ENCODE data around the gene PPP1R12B. TPM values are rescaled to one million over a fixed set of nuclear protein-coding genes. Genes with fewer than 3 reads are reported as not detected.
"Not testable (repeated sequence)": the region's sequence is repeated elsewhere in the genome, so short reads cannot be mapped to it uniquely, and the experiment has no call there.

Gene PPP1R12B
- total RNA-seq, 1 donor from 2014 or later, result 61.6 TPM

DNA sequence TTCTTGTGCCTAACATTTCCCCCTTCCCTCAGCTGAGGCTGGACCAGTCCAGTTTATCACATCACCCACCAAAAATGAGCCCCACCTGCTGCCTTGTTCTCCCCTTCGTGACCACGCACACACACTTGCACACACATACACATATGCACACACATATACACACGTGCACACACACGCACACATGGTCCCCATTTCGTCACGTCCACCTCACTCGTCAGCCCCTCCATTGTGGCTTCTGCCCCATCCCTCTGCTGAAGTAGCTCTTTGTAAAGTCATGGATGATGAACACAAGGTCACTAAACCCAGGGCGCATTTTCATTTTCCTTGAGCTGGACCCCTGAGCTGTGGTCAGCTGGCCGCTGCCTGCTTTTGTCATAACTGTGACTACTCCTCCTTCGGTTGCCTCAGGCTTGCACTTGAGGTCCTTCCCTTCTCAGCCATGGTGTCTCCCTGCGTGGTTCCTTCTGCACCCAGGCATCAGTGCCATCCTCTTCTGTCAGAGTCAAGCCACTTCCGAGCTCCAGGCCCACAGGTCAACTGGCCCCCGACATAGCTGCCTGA is 267.9 kb downstream of the PPP1R12B start:
- Mint-ChIP-seq H3K27ac (peak overlapping the region; percentile 87), H3K4me1 (peaks cover 34% of the 10 kb centered on the region), H3K4me3 (no peak overlapping the region), H3K27me3 (ENCODE audit: low read depth) (no peaks in the 10 kb centered on the region), H3K36me3 (no peaks in the 10 kb centered on the region), H3K9me3 (no peaks in the 10 kb centered on the region)
- TF ChIP-seq, protein P1, sequence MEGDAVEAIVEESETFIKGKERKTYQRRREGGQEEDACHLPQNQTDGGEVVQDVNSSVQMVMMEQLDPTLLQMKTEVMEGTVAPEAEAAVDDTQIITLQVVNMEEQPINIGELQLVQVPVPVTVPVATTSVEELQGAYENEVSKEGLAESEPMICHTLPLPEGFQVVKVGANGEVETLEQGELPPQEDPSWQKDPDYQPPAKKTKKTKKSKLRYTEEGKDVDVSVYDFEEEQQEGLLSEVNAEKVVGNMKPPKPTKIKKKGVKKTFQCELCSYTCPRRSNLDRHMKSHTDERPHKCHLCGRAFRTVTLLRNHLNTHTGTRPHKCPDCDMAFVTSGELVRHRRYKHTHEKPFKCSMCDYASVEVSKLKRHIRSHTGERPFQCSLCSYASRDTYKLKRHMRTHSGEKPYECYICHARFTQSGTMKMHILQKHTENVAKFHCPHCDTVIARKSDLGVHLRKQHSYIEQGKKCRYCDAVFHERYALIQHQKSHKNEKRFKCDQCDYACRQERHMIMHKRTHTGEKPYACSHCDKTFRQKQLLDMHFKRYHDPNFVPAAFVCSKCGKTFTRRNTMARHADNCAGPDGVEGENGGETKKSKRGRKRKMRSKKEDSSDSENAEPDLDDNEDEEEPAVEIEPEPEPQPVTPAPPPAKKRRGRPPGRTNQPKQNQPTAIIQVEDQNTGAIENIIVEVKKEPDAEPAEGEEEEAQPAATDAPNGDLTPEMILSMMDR (IDR thresholded peaks at IDR 0.05; ENCODE audit: unreplicated experiment), result no peak
- no peak for DNase-seq (ENCODE audit: low spot score in 2 of 2, unreplicated experiment in 2 of 2)

DNA sequence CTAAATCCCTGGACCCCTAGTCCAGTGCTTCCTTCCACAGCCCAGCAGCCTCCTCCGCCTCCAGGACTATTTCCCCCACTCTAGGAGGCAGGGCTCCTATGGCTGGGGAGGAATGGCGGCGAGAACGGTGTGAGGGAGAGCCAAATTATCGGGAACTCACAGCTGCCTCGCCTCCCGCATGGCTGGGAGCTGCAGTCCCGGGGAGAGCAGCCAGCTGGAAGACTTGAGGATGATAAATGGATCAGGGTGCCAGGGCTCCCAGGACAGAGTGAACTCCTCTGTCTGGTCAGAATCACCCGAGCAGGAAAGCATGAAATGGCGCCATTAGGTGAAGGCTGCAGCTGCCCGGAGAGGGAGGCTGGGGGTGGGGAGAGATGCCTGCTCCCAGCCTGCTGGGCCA is 270.5 kb downstream of the PPP1R12B start:
- not testable (repeated sequence) for H3K9me3 Mint-ChIP-seq; DNase-seq (ENCODE audit: low spot score in 2 of 2, unreplicated experiment in 2 of 2); H3K4me3 Mint-ChIP-seq; H3K27me3 Mint-ChIP-seq (ENCODE audit: low read depth); H3K36me3 Mint-ChIP-seq
- peak overlapping the region; percentile 36 for H3K27ac Mint-ChIP-seq
- peaks cover 43% of the 10 kb centered on the region for H3K4me1 Mint-ChIP-seq

DNA sequence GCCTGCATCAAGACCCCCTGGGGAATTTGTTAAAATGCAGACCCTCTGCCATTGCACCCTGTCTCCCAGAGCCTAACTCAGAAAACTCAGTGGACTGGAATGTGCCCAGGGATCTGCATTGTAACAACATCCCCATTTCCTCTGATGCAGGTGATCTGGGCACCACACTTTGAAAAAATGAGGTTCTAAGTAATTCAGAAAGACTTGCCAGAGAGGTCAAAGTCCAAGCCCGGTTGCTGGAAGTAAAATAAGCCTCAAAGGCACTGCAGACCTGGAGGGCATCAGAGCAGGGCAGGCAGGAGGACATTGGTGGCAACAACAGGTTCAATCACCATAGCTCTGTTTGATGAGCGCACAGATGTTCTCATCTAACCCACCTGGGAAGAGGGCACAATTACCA is 271.0 kb downstream of the PPP1R12B start:
- Mint-ChIP-seq H3K36me3 (no peaks in the 10 kb centered on the region), H3K9me3 (no peaks in the 10 kb centered on the region), H3K27ac (no peak overlapping the region), H3K4me1 (peaks cover 42% of the 10 kb centered on the region), H3K27me3 (ENCODE audit: low read depth) (no peaks in the 10 kb centered on the region), H3K4me3 (no peak overlapping the region)
- TF ChIP-seq, protein P1 (IDR thresholded peaks at IDR 0.05; ENCODE audit: unreplicated experiment), result no peak
- no peak for DNase-seq (ENCODE audit: low spot score in 2 of 2, unreplicated experiment in 2 of 2)

DNA sequence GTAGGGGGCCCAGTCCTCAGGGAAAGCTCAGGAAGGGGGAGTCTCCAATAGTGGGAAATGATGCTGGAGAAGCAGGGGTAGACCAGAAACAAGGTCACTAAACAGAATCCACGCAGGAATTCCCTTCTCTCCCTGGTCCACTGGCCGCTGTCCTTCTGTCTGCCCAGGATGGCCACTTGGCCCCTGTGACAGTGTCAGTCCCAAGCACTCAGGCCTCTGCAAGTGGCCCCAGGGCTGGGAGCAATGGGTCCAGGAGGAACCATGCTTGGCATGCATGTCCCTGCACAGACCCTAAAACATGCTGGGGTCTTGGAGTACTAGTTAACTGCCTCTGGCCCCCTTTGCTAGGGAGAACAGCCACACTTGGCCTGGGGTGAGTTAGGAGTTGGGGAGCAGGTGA is 271.5 kb downstream of the PPP1R12B start:
- H3K4me1 Mint-ChIP-seq, result peaks cover 36% of the 10 kb centered on the region
- not testable (repeated sequence) for H3K4me3 Mint-ChIP-seq; H3K27ac Mint-ChIP-seq; H3K27me3 Mint-ChIP-seq (ENCODE audit: low read depth); H3K36me3 Mint-ChIP-seq; DNase-seq (ENCODE audit: low spot score in 2 of 2, unreplicated experiment in 2 of 2); H3K9me3 Mint-ChIP-seq

DNA sequence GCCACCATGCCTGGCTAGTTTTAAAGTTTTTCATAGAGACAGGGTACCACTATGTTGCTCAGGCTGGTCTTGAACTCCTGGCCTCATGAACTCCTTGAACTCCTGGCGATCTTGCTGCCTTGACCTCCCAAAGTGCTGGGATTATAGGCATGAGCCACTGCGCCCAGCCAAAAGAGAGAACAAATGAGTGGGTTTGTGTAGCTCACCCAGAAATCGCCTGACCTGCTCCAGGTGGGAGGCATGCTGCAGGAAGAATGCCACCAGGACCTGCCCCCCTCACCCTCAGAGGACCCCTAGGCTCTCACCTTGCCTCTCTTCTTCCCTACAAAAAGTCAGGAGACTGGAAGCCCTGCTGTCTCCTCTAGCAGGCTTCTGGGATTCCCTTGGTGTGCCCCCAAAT is 272.9 kb downstream of the PPP1R12B start:
- DNase-seq (ENCODE audit: low spot score in 2 of 2, unreplicated experiment in 2 of 2), result no peak
- TF ChIP-seq, protein P1 (IDR thresholded peaks at IDR 0.05; ENCODE audit: unreplicated experiment), result no peak
- Mint-ChIP-seq H3K27ac (no peak overlapping the region), H3K9me3 (no peaks in the 10 kb centered on the region), H3K36me3 (no peaks in the 10 kb centered on the region), H3K27me3 (ENCODE audit: low read depth) (no peaks in the 10 kb centered on the region), H3K4me3 (no peak overlapping the region), H3K4me1 (peaks cover 22% of the 10 kb centered on the region)

DNA sequence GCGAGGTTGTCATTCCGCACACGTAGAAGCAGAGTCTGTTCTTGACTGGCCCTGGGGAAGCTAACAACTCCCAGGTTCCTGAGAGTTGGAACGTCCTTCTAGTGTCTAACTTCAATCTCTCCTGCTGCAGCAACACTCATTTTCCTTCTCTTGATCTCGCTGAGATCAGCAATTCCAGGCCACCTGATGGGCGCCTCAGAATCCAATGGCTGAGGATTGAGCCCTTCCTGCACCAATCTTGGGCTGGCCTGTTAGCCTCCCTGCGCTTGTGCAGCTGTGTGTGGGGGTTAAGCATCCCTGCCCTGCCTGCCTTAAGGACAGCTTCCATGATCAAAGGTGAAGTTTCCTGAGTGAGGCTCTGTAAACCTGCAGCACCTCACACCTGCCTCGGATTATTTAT is 273.9 kb downstream of the PPP1R12B start:
- H3K27me3 Mint-ChIP-seq (ENCODE audit: low read depth), result no peaks in the 10 kb centered on the region
- H3K27ac Mint-ChIP-seq, result no peak overlapping the region
- TF ChIP-seq, protein P1 (IDR thresholded peaks at IDR 0.05; ENCODE audit: unreplicated experiment), result no peak
- H3K4me3 Mint-ChIP-seq, result no peak overlapping the region
- no peaks in the 10 kb centered on the region for H3K36me3 Mint-ChIP-seq
- H3K9me3 Mint-ChIP-seq, result no peaks in the 10 kb centered on the region
- DNase-seq (ENCODE audit: low spot score in 2 of 2, unreplicated experiment in 2 of 2), result no peak
- H3K4me1 Mint-ChIP-seq, result peaks cover 18% of the 10 kb centered on the region

DNA sequence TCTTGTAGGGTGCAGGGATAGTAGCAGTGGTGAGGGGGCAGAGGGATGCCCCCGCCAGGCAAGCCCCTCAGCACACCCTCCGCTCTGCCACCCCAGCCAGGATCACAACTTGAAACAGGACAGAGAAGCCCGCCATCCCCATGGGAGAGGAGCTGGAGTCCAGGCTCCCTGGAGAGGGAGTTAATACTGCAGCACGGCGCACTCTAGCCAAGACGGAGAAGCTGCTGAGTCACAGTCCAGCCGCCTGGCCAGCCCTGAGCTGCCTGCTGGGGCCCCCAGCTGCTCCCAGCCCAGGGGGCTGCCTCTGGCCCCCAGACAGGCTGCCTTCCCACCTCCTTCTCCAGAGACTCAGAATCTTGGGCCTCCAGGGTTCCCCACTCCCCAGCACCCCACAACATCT is 274.6 kb downstream of the PPP1R12B start:
- H3K9me3 Mint-ChIP-seq, result no peaks in the 10 kb centered on the region
- no peaks in the 10 kb centered on the region for H3K36me3 Mint-ChIP-seq
- no peak overlapping the region for H3K4me3 Mint-ChIP-seq
- TF ChIP-seq, protein P1 (IDR thresholded peaks at IDR 0.05; ENCODE audit: unreplicated experiment), result no peak
- H3K27me3 Mint-ChIP-seq (ENCODE audit: low read depth), result no peaks in the 10 kb centered on the region
- peaks cover 18% of the 10 kb centered on the region for H3K4me1 Mint-ChIP-seq
- no peak for DNase-seq (ENCODE audit: low spot score in 2 of 2, unreplicated experiment in 2 of 2)
- no peak overlapping the region for H3K27ac Mint-ChIP-seq

DNA sequence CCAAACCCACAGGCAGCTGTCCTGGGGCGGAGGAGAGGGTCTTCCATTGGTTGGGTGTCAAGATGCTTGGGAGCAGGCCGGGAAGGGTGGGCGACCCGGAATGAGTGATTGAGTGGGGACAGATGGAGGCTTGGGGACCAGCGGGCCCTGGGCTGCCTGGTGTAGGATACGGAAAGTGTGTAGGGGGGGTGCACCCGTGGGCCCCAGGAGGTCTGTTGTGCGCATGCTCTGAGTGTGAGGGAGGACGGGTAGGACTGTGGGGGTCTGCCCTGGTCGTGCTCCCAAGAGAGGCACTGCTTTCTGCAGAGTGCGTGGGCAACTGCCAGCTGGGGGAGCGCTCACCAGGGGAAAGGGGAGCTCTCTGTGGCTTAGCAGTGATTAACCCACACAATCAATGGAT is 275.0 kb downstream of the PPP1R12B start:
- DNase-seq (ENCODE audit: low spot score in 2 of 2, unreplicated experiment in 2 of 2); H3K27me3 Mint-ChIP-seq (ENCODE audit: low read depth); H3K36me3 Mint-ChIP-seq; H3K4me3 Mint-ChIP-seq; H3K9me3 Mint-ChIP-seq; H3K27ac Mint-ChIP-seq: not testable (repeated sequence)
- H3K4me1 Mint-ChIP-seq, result peaks cover 16% of the 10 kb centered on the region

Measured in mesothelial cell of epicardium (in vitro differentiated cells).